GM12878 (cell line): ENCODE results near the gene DYNLT3. TPM values are rescaled to one million over a fixed set of nuclear protein-coding genes. Genes with fewer than 3 reads are reported as not detected.

Experiments
- ATAC-seq: fragments of 200-7000 bp; cut with Tn5 transposase; 3 replicates; pipeline ENCODE4 v1.9.1; 2020; ENCODE audit warnings: mild to moderate bottlenecking, moderate library complexity
- BruUV-seq: library from RNA; stranded (reverse); fragments of 400-500 nt; replicated peaks from 2 replicates; lab custom pipeline; 2021; lab: Mats Ljungman, UMichigan
- CTCF ChIA-PET: fragments of 300-600 bp; sonication (Branson Sonifier 250); formaldehyde crosslinking; extraction: SDS; loops from one replicate; lab custom pipeline; 2021; ENCODE audit warnings: inconsistent platforms; lab: Yijun Ruan, JAX
- POLR2A ChIA-PET: fragments of 350-600 bp; formaldehyde crosslinking; extraction: SDS; loops from one replicate; lab custom pipeline; 2021; ENCODE audit warnings: inconsistent platforms; lab: Charles Lee
- RAD21 ChIA-PET: fragments of 300-600 bp; sonication (Branson Sonifier 250); formaldehyde crosslinking; loops from one replicate; lab custom pipeline; 2023; ENCODE audit warnings: antibody characterized with exemption; ENCODE audit not compliant: unreplicated experiment; lab: Charles Lee
- SMC1A ChIA-PET: fragments of 300-600 bp; sonication (Branson Sonifier 250); formaldehyde crosslinking; loops from one replicate; lab custom pipeline; 2023; ENCODE audit not compliant: unreplicated experiment, uncharacterized antibody; lab: Charles Lee
- DNase-seq: peaks from one replicate; pipeline ENCODE4 v3.0.0-alpha.2; 2011; ENCODE audit warnings: low read depth, low spot score
- FAIRE-seq: peaks from 3 replicates; lab custom pipeline; 2011; peaks lifted over from hg19 to GRCh38; lab: Jason Lieb, UNC
- H2AFZ ChIP-seq: 2 replicates; pipeline ENCODE4 v1.6.0; 2011; ENCODE audit warnings: low read depth, low read length, control low read depth; ENCODE audit not compliant: control insufficient read depth
- H3K27ac ChIP-seq: 2 replicates; pipeline ENCODE4 v1.5.1; 2011; ENCODE audit warnings: control low read depth; ENCODE audit not compliant: control insufficient read depth, insufficient read depth
- H3K27me3 ChIP-seq, 2 experiments: replicated peaks in 1 of 2; 2 replicates each; pipeline versions ENCODE4 v1.6.0 to v1.6.1; 2011; ENCODE audit warnings: low read length in 1 of 2; ENCODE audit not compliant: control insufficient read depth in 2 of 2, insufficient read depth in 2 of 2
- H3K36me3 ChIP-seq, 2 experiments: 2 replicates each; pipeline ENCODE4 v1.5.1; 2011; ENCODE audit warnings: low read length in 1 of 2; ENCODE audit not compliant: control insufficient read depth in 2 of 2, insufficient read depth in 2 of 2
- H3K4me1 ChIP-seq: 2 replicates; pipeline ENCODE4 v1.6.1; 2011; ENCODE audit warnings: mild to moderate bottlenecking, low read length, moderate library complexity, mixed read lengths; ENCODE audit not compliant: control insufficient read depth, insufficient read depth
- H3K4me2 ChIP-seq: 2 replicates; pipeline ENCODE4 v1.6.0; 2011; ENCODE audit warnings: control low read depth; ENCODE audit not compliant: control insufficient read depth, insufficient read depth
- H3K4me3 ChIP-seq: fragments of 200-600 bp; sonication (generic); 2 replicates; pipeline ENCODE4 v1.5.1; 2016
- H3K79me2 ChIP-seq: 2 replicates; pipeline ENCODE4 v1.6.0; 2011; ENCODE audit warnings: low read length; ENCODE audit not compliant: control insufficient read depth, insufficient read depth
- H3K9ac ChIP-seq: 2 replicates; pipeline ENCODE4 v1.8.0; 2011; ENCODE audit warnings: low read length, control low read depth, mixed read lengths; ENCODE audit not compliant: control insufficient read depth, insufficient read depth
- H3K9me3 ChIP-seq: replicated peaks from 3 replicates; pipeline ENCODE4 v1.5.1; 2011; ENCODE audit warnings: mild to moderate bottlenecking, low read length; ENCODE audit not compliant: control insufficient read depth, insufficient read depth
- H4K20me1 ChIP-seq: 2 replicates; pipeline ENCODE4 v1.6.0; 2011; ENCODE audit not compliant: control insufficient read depth, insufficient read depth
- BACH1 ChIP-seq: fragments of 450-650 bp; IDR thresholded peaks from 2 replicates; pipeline ENCODE4 v1.6.1; 2017; ENCODE audit warnings: mild to moderate bottlenecking, borderline replicate concordance
- LARP7 ChIP-seq: fragments of 450-650 bp; IDR thresholded peaks from 2 replicates; pipeline ENCODE4 v1.6.1; 2017; ENCODE audit warnings: mild to moderate bottlenecking
- MYB ChIP-seq: fragments of 150-350 bp; IDR thresholded peaks from 2 replicates; pipeline ENCODE4 v1.6.1; 2014; ENCODE audit warnings: mild to moderate bottlenecking, low read depth, low read length, borderline replicate concordance
- RAD21 ChIP-seq: IDR thresholded peaks from 2 replicates; pipeline ENCODE4 v1.6.1; 2011; ENCODE audit warnings: mild to moderate bottlenecking, low read depth, low read length, moderate library complexity; ENCODE audit not compliant: insufficient read depth
- SIX5 ChIP-seq: IDR thresholded peaks from 2 replicates; pipeline ENCODE4 v1.6.1; 2011; ENCODE audit warnings: mild to moderate bottlenecking, low read depth, low read length, moderate library complexity; ENCODE audit not compliant: severe bottlenecking
- SMAD1 ChIP-seq: fragments of 450-650 bp; IDR thresholded peaks from 2 replicates; pipeline ENCODE4 v1.6.1; 2018; ENCODE audit warnings: mild to moderate bottlenecking, low read depth; ENCODE audit not compliant: partially characterized antibody
- SMAD5 ChIP-seq: IDR thresholded peaks from 2 replicates; pipeline ENCODE4 v1.6.1; 2016; ENCODE audit warnings: antibody characterized with exemption, low read depth
- SRF ChIP-seq, 2 experiments: IDR thresholded peaks; 2 replicates each; pipeline ENCODE4 v1.6.1; 2011; ENCODE audit warnings: low read depth in 2 of 2, low read length in 2 of 2, mild to moderate bottlenecking in 1 of 2, moderate library complexity in 1 of 2
- STAT1 ChIP-seq: fragments of 450-650 bp; conservative IDR thresholded peaks from 2 replicates; pipeline ENCODE4 v1.6.1; 2014; ENCODE audit warnings: antibody characterized with exemption, mild to moderate bottlenecking
- SUZ12 ChIP-seq: fragments of 200-600 bp; sonication (generic); IDR thresholded peaks from one replicate; pipeline ENCODE4 v1.6.1; 2018; ENCODE audit warnings: antibody characterized with exemption, mild to moderate bottlenecking; ENCODE audit not compliant: unreplicated experiment
- TBL1XR1 ChIP-seq: IDR thresholded peaks from 2 replicates; pipeline ENCODE4 v1.6.1; 2012; ENCODE audit warnings: low read depth, low read length, improper control_type of control experiment
- TCF12 ChIP-seq: IDR thresholded peaks from 2 replicates; pipeline ENCODE4 v1.6.1; 2011; ENCODE audit warnings: low read depth, mild to moderate bottlenecking, low read length
- ZNF217 ChIP-seq: fragments of 450-650 bp; IDR thresholded peaks from 2 replicates; pipeline ENCODE4 v1.6.1; 2017; ENCODE audit warnings: antibody characterized with exemption, mild to moderate bottlenecking
- ZNF622 ChIP-seq: fragments of 450-650 bp; IDR thresholded peaks from 2 replicates; pipeline ENCODE4 v1.6.1; 2017; ENCODE audit warnings: mild to moderate bottlenecking, inconsistent platforms
- WGBS: methylation state at CpG from one replicate; pipeline ENCODE4 v1.1.6; 2016; ENCODE audit warnings: low lambda C conversion rate; ENCODE audit not compliant: insufficient replicate concordance, insufficient coverage; ENCODE audit errors: missing lambda C conversion rate; 5-methylcytosine and 5-hydroxymethylcytosine counted together
- in situ Hi-C: fragments of 300-500 bp; cut with MboI; formaldehyde crosslinking; loops from 9 replicates; pipeline ENCODE4 v1.14.3; 2018; ENCODE audit warnings: mixed read lengths
- intact Hi-C: fragments of 100-400 bp; cut with micrococcal nuclease; formaldehyde crosslinking; loops from one replicate; pipeline ENCODE4 v1.14.2; 2022; ENCODE audit not compliant: unreplicated experiment
- polyA plus RNA-seq, 11 experiments: library from polyadenylated mRNA; depleted of rRNA in 4 of 11; unstranded in 6 of 11; stranded (reverse) in 5 of 11; fragments of >200 nt; fragmentation: Nextera tagmentation in 4 of 11; fragmentation: Illumina TruSeq in 1 of 11; extraction: Ambion mirVana in 4 of 11; extraction: Trizol in 1 of 11; gene quantifications; 1 replicate in 1 of 11; 2 replicates in 10 of 11; pipeline versions ENCODE4 v1.2.1 to v1.2.3, GENCODE V29; 2011 to 2016; ENCODE audit warnings: inconsistent platforms in 2 of 11, missing spikeins in 2 of 11, low read depth in 1 of 11
- total RNA-seq, 4 experiments: library from RNA; depleted of rRNA in 3 of 4; stranded (reverse); fragments of >200 nt in 3 of 4; fragmentation: Illumina TruSeq in 1 of 4; extraction: Trizol in 1 of 4; gene quantifications; 2 replicates each; pipeline versions ENCODE4 v1.2.1 to v1.2.3, GENCODE V29; 2013 to 2021
- TF ChIP-seq, protein P1 (sequence below): fragments of 450-650 bp; formaldehyde crosslinking; IDR thresholded peaks from 2 replicates; pipeline ENCODE4 v1.4.0; 2020; ENCODE audit warnings: mild to moderate bottlenecking, moderate library complexity
- TF ChIP-seq, protein P2 (sequence below): fragments of 450-650 bp; IDR thresholded peaks from 2 replicates; pipeline ENCODE4 v1.6.1; 2017; ENCODE audit warnings: low read depth, mild to moderate bottlenecking, moderate library complexity
- TF ChIP-seq, protein P3 (sequence below): fragments of 450-650 bp; IDR thresholded peaks from 2 replicates; pipeline ENCODE4 v1.6.1; 2017; ENCODE audit warnings: antibody characterized with exemption, mild to moderate bottlenecking, moderate library complexity

Gene DYNLT3
- total and polyA plus RNA-seq, 10 of the 15 experiments (the other 5 are each of a cell fraction or from before 2014, with no cell fraction given), result 8.0 to 19.2 (median 12.8) TPM

DNA sequence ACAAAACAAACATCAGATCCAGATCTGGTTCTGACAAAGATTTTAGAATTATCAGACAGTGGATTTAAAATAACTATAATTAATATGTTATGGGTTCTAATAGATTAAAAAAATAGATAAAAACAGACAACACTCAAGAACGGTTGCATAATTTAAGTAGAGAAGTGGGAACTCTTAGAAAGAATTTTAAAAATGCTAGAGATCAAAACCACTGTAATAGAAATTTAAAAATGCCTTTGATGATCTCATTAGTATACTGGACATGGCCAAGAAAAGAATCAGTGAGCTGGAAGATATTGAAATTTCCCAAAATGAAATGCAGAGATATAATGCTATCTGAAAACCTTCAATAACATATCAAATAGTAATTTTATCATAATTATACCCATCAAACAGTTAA is 28.3 kb upstream of the DYNLT3 start:
- DNase-seq, result no peak
- in situ Hi-C loops, result no loop called here
- no peaks in the 10 kb centered on the region for H4K20me1 ChIP-seq
- TF ChIP-seq ZNF217, result no peak
- TF ChIP-seq TCF12, result no peak
- TF ChIP-seq BACH1, result no peak
- TF ChIP-seq LARP7, result no peak
- TF ChIP-seq SRF (IDR thresholded peaks at IDR 0.05; ENCODE audit: low read depth in 2 of 2, low read length in 2 of 2), result no peak
- no peak for TF ChIP-seq TBL1XR1
- TF ChIP-seq, protein P1, sequence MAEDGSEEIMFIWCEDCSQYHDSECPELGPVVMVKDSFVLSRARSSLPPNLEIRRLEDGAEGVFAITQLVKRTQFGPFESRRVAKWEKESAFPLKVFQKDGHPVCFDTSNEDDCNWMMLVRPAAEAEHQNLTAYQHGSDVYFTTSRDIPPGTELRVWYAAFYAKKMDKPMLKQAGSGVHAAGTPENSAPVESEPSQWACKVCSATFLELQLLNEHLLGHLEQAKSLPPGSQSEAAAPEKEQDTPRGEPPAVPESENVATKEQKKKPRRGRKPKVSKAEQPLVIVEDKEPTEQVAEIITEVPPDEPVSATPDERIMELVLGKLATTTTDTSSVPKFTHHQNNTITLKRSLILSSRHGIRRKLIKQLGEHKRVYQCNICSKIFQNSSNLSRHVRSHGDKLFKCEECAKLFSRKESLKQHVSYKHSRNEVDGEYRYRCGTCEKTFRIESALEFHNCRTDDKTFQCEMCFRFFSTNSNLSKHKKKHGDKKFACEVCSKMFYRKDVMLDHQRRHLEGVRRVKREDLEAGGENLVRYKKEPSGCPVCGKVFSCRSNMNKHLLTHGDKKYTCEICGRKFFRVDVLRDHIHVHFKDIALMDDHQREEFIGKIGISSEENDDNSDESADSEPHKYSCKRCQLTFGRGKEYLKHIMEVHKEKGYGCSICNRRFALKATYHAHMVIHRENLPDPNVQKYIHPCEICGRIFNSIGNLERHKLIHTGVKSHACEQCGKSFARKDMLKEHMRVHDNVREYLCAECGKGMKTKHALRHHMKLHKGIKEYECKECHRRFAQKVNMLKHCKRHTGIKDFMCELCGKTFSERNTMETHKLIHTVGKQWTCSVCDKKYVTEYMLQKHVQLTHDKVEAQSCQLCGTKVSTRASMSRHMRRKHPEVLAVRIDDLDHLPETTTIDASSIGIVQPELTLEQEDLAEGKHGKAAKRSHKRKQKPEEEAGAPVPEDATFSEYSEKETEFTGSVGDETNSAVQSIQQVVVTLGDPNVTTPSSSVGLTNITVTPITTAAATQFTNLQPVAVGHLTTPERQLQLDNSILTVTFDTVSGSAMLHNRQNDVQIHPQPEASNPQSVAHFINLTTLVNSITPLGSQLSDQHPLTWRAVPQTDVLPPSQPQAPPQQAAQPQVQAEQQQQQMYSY, result no peak
- no peak for TF ChIP-seq SIX5
- no peak for TF ChIP-seq MYB
- TF ChIP-seq, protein P2, sequence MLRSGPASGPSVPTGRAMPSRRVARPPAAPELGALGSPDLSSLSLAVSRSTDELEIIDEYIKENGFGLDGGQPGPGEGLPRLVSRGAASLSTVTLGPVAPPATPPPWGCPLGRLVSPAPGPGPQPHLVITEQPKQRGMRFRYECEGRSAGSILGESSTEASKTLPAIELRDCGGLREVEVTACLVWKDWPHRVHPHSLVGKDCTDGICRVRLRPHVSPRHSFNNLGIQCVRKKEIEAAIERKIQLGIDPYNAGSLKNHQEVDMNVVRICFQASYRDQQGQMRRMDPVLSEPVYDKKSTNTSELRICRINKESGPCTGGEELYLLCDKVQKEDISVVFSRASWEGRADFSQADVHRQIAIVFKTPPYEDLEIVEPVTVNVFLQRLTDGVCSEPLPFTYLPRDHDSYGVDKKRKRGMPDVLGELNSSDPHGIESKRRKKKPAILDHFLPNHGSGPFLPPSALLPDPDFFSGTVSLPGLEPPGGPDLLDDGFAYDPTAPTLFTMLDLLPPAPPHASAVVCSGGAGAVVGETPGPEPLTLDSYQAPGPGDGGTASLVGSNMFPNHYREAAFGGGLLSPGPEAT, result no peak
- TF ChIP-seq SUZ12, result no peak
- TF ChIP-seq SMAD1, result no peak
- TF ChIP-seq, protein P3, sequence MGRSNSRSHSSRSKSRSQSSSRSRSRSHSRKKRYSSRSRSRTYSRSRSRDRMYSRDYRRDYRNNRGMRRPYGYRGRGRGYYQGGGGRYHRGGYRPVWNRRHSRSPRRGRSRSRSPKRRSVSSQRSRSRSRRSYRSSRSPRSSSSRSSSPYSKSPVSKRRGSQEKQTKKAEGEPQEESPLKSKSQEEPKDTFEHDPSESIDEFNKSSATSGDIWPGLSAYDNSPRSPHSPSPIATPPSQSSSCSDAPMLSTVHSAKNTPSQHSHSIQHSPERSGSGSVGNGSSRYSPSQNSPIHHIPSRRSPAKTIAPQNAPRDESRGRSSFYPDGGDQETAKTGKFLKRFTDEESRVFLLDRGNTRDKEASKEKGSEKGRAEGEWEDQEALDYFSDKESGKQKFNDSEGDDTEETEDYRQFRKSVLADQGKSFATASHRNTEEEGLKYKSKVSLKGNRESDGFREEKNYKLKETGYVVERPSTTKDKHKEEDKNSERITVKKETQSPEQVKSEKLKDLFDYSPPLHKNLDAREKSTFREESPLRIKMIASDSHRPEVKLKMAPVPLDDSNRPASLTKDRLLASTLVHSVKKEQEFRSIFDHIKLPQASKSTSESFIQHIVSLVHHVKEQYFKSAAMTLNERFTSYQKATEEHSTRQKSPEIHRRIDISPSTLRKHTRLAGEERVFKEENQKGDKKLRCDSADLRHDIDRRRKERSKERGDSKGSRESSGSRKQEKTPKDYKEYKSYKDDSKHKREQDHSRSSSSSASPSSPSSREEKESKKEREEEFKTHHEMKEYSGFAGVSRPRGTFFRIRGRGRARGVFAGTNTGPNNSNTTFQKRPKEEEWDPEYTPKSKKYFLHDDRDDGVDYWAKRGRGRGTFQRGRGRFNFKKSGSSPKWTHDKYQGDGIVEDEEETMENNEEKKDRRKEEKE, result no peak
- TF ChIP-seq RAD21, result no peak
- no peak for TF ChIP-seq ZNF622
- no peak for TF ChIP-seq STAT1
- TF ChIP-seq SMAD5, result no peak
- TF ChIP-seq, all 136 proteins: peak for 0
- ChIA-PET SMC1A (no interaction called here), CTCF (interaction anchor here (0.6 kb wide), 1 partner anchor 97 kb away, joined by 3 read pairs; no protein-coding TSS in a partner anchor), POLR2A (no interaction called here), RAD21 (no interaction called here)
- no peak overlapping the region for H3K4me3 ChIP-seq
- no peak overlapping the region for H3K27ac ChIP-seq
- ATAC-seq (no peak), FAIRE-seq (no peak)
- H3K9ac ChIP-seq, result no peak overlapping the region
- 14% methylated on average over 1 of the region's 1 CpG for WGBS
- intact Hi-C loops, result no loop called here
- BruUV-seq, result no TSS peak
- no peaks in the 10 kb centered on the region; a peak in 1 of 4 replicates for H3K27me3 ChIP-seq
- no peak overlapping the region for H2AFZ ChIP-seq
- H3K36me3 ChIP-seq, result no peaks in the 10 kb centered on the region
- H3K9me3 ChIP-seq, result no peaks in the 10 kb centered on the region
- H3K79me2 ChIP-seq, result no peaks in the 10 kb centered on the region
- no peak overlapping the region for H3K4me2 ChIP-seq
- no peaks in the 10 kb centered on the region for H3K4me1 ChIP-seq
